ENCODE data around the gene PDE4D.

GRCh38 chr5:59042201-59043055 is 851.1 kb downstream of the PDE4D start:
- no peak for TF ChIP-seq CTCF (IDR thresholded peaks at IDR 0.05)
- TF ChIP-seq EZH2 (IDR thresholded peaks at IDR 0.05), result no peak

All from neural progenitor cell (in vitro differentiated cells).